Activated CD4-positive, alpha-beta T cell treated with anti-CD3 and anti-CD28 coated beads, Interleukin-2, Interleukin-6, amounts not matched to agents 100 ng/mL and 50 ng/mL, durations not matched to agents 16 hours and 8 hours (primary cell): ENCODE results near the gene OSBP2.

ENCODE experiments used
- DNase-seq: peaks from one replicate; pipeline ENCODE4 v3.0.0-alpha.2; 2020

Gene OSBP2

DNA sequence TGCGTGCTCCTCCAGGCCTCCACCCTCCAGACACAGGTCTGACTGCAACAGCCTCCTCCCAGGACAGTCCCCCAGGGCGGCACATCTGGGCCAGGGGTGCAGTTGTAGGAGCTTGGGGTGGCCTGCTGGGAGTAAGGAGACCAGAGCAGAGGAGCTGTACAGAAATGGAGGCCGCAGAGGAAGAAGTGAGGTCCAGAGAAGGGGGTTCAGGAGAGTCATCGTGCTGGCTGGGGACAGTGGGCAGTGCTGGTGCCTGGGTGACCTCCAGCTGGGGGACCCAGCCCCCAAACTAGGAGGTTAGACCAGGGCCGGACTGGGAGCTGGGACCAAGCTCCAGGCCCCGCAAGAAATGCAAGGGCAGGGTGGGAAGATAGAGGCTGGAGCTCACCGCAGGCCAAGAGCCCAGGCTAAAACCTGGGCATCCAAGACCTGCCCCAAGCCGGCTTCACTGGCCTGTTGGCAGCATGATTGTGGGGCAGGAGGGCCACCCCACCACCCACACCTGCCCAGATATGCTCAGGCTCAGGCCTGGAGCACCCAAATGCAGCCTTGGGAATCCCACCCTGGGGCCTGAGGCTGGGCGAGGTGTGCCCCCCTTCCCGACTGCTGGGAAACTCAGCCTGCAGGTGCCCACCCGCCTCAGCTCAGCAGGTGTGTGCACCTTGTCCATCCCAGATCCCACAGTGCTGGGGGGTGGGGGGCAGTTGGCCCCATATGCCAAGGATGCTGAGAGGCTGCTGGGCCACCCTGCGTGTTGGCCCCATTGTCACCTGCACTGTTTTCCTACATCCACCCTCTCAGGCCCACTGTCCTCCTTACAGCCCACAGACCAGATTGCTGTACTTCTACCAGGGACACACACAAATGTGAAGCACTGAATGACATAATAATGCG, 177.0 kb downstream of the OSBP2 start:
- no peak for DNase-seq

DNA sequence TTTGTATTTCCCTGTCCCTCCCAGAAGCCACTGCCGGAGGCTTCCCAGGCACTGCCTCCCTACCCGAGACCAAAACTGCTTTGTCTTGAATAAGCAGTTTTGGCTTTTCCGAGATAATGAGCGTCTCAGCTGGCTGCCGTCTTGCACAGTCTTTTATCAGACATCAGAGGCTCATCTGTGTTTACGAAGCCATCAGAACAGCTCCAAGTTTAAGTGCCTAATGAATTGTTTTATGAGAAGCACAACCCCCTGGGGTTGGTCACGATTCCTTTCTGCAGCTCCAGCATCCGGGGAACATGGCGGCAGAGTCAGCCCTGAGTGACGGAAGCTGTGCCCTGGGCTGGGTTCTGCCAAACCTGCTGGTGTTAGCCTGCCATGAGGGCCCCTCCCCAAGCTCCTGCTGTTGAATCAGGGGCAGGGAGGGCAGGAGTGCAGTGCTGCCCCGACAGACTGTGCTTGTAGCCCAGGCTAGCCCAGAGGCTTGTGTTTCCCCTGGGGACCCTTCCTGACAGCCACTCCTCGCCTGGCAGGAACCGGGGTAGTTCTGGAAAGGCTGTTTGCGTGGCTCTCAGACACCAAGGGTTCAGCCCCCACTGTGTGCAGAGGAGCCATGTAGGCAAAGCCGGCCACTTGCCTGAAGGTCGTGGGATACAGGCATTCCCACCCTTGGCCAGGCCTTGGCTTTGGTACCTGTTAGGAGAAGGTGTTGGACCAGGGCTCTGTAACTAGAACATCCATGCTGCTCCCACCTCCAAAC, 177.8 kb downstream of the OSBP2 start:
- DNase-seq: no peak

DNA sequence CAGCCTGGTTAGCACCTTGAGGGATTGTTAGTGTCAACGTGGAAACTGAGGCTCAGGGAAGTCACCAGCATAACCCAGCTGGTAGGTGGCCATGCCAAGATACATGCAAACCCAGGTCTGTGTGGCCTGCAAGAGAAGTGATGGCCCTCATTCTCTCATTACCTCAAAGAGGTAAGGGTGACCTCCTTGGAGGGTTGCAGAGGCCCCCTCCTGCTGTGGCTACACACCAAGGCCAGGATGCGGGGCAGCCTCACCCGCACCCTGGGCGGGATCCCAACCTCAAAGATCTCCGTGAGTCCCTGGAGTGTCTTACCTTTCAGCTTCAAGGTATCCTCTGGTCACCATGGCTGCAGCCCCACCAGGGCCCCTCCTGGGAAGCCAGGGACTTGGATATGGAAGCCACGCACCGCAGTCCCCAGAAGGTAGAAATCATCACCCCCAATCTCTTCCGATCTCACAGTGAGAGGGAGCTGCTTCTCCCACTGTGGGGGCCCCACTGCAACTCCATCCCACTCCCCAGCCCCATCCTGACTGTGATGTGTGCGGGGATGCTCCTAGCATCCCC, 178.5 kb downstream of the OSBP2 start:
- DNase-seq: no peak

DNA sequence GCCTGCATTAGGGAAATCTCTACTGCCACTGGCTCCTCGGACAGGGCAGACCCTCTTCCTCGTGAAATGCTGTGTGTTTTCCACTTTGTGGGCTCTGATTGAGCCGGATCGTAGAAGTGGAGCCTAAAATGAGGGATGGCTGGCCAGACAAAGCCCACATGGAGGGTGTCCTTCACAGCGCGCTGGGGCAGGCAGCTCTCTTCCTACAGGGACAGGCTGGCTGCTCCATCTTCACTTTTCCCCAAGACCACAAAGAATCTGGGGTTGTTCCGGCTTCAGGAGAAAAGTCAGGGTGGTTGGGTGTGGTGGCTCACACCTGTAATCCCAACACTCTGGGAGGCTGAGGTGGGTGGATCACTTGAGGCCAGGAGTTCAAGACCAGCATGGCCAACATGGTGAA, 179.0 kb downstream of the OSBP2 start:
- no peak for DNase-seq

DNA sequence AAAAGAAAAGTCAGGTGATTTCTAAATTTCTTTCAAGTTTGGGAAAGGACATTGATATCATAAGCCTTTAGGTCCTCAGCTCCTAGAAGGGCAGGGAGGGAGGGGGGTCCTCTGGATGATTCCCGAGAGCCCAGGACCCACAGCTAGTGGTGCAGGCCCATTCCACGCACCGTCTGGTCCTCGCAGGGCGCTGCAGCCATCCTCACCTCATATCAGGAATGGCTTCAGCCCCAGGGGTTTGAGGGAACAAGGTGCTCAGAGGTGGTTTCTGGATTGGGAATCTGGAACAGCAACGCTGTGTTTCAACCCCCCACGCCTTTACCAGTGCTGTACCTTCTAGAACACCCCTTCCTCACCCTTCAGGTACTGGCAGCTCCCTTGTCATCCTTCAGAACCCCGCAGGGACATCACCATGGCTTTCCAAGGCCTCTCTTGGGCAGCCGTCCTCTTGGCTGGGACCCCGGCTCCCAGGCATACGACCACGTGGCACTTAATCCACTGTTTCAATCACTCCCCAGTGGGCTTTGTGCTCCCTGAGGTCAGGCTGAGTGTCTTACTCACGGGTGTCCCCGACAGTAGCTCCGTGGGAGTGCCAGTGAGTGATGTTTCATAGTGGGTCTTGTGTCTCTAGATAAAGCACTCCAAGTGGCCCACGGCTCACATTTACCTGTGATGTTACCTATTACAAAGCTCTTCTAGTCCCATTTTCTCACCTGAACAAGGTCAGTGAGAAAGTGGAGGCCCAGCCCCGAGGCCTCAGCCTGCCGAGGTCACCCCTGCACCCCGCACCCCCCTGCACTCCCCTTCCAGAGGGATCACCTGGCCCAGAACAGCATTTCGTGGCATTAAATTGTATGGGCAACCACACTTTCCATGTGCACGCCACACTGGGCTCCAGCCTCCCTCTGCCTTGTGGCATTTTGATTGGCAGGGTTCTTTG, 180.0 kb downstream of the OSBP2 start:
- DNase-seq: no peak

DNA sequence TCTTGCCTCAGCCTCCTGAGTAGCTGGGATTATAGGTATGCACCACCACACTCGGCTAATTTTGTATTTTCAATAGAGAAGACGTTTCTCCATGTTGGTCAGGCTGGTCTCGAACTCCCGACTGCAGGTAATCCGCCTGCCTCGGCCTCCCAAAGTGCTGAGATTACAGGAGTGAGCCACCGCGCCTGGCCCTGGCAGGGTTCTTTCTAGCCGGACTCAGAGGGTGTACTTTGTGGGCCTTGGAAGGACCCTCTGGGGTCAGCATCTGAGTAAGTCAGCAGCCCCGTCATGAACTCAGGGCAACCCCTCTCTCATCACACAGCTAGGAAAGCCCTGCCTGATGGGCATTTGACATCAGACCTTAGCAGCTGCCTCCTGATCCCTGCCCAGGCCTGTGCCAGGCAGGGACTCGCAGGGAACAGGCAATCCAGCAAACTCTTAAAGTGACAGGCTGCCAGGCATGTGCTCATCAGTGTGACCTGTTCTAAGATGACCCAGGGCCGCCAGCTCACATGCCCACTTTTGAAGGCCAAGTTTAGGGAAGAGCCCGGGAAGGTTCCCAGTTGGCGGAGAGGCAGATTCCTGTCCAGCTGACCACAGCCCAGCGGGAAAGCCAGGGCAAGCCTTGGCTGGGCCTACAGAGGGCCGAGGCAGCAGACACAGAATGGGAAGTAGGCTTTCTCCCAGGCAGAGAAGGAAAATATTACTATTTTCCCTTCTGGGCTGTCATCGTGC, 181.0 kb downstream of the OSBP2 start:
- DNase-seq: no peak

DNA sequence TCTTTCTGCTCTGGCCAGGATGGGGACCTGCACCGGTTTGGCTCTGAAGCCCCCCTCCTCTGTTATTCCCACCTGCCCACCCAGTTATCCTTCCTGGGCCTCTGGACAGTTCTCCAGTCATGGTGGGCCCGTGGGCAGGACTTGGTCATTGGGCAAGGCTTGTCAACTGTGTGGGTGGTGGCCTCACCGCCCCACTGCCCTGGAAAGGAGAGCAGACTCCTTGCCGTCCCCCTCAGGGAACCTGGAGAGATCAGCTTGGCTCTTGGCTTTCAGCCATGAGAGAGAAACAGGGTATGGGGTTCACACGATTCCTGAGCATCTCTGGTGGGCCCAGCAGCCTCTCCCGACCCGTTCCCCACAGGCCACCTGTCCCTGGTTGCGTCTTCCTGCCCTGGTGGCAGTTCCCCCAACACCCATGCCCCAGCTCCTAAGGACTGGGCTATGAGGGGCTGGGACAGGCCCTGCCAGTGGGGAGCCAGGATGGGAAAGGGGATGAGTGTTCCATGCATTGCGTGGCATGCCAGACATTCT, 181.6 kb downstream of the OSBP2 start:
- DNase-seq: no peak

DNA sequence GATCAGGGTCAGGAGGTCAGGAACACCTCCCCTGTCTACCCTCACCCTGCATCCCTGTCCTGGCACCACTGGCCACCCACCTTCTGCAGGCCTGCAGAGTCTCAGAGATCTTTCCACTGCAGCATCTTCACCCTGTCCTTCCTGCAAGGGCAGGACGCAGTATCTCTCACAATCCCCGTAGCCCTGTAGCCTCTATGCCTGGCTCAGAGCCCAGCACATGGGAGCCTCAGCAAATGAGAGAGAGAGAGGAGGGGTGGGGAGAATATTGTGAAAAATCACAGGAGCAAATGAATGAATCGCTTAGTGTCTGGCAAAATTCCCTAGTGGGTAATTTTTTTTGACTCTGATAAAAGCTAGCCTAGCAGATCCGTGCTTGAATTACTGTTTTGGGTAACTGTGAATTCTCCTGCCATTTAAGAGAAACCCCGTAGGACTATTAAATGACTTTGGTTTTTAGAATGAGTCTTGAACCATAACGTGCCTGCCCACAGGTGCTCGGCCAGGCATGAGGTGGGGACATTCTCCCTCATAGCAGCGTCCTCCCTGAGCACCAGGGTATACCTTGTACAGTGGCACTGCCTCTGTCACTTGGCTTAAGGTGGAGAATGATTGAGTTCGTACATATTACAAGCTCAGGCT, 182.4 kb downstream of the OSBP2 start:
- no peak for DNase-seq

DNA sequence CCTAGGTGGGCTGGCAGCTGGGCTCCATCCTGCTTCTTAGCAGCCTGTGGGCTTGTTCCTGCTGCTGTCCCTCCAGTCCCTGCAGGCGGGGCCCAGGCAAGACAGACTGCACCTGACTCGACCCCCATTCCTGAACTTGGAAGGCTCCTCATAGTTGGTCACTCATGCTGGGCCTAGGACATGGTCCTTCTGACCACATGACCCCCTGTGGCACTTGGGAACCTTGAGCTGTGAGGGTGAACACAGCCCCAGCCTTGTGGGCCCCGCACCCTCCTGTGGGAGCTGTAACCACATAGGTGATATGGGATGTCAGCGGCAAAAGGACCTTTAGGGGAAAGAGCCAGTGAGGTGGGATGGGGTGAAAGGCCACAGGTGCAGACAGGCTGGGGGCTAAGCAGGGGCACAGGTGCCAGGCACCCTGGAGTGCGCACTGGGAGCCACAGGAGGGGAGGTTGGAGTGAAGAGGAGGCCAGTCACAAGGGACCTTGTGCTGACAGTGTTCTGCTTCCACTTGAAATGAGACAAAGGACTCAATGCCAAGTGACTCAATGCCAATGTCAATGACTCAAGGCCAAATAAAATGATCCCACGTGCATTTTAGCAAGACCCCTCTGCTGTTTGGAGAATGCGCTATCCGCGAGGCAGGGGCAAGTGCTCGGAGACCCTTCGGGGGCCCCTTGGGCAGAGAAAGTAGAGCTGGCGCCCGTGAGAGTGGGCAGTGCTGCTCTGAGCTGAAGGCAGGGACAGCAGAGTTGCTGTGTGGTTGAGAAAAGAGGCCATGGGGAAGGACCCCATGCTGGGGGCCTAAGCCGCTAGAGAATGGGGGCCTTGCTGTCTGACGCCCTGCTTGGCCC, 183.2 kb downstream of the OSBP2 start:
- no peak for DNase-seq

DNA sequence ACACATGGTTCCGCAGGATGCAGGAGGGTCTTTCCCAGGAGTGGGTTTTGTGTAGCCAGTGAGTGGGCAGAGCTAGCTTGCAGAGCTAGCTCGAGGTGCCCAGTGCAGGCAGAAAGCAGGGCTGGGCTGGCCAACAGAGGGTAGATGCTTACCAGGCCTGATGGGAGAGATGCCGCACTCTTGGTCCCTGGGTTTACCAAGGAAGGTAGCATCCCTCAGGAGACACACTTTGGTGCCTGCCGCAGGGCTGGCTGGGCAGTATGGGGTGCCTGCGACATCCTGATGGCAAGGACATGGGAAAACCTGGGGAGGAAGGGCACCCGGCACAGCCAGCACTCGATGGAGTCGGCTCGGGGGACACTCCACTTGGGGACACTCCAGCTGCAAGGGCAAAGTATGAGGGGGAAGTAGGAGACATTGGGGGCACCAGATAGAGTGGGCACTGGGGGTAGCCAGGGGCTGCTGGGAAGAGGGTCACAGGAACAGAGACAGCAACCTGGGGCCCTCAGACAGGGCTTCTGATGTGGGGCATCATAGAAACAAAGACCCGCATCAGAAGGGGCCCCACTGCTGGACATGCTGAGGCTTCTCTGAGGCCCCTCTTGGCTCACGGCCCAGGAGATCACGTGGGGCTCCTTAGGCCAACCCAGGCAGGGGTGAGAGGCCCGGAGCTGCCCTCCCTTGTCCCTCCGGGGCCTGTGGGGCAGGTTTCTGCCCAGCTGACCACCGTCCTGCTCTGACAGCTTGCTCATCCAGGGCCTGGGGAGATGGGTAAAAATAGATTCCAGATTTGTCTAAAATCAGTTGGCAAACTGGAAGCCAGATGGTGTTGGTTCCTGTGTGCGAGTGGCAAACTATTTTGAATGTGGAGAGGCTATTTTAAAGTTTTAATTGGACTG, 184.1 kb downstream of the OSBP2 start:
- no peak for DNase-seq

DNA sequence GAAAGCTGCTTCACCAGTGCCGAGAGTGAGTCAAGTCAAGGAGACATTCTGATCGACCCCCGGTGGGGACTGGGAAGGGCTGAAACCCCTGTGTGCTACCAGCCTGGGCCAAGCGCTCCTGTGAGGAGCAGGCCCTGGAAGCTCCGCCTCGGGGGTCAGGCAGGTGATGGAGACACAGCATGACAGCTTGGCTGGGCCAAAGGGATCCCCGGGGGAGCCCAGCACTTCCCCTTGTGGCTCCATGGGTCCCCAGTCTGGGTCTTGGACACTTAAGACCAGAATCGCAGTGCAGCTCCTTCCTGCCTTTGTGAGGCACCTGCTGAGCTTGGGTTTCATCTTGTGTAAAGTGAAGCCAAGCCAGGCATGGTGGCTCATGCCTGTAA, 184.7 kb downstream of the OSBP2 start:
- no peak for DNase-seq

DNA sequence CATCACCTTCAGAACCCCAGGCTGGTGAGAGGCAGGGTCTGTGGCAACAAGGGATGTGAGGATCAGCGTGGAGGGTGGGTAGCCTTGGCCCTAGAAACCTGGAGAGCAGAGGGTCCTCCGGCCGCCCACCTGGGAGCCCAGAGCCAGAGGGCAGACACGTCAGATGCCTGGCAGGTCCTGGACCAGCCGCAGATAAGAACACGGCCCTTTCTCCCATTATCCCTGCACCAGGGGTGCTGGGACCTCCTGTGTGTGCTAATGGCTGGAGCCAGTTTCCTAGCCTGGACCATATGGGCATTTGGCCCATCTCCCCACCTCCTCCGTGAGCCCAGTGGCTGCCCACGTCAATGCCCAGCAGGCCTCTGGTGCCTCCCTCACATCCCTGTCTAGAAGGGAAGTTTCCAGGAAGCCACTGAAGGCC, 185.5 kb downstream of the OSBP2 start:
- DNase-seq: no peak

DNA sequence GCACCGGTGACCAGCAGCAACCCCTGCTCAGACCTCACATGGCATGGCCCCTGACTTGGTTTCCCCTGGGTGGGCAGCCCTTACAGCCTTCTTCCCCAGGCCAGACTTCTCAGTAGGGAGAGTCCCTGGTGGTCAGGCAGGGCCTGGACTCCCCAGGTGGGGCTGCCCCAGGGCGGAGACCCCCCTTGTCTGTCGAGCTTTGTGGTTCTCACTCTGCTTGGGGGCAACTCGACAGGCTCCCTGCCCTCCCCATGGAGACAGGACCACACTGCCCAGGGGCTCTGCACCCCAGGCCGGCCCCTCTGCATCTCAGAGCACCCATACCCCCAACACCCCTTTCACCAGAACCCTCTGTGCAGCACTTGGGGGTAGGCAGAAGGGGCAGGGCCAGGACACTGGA, 186.2 kb downstream of the OSBP2 start:
- DNase-seq: no peak

DNA sequence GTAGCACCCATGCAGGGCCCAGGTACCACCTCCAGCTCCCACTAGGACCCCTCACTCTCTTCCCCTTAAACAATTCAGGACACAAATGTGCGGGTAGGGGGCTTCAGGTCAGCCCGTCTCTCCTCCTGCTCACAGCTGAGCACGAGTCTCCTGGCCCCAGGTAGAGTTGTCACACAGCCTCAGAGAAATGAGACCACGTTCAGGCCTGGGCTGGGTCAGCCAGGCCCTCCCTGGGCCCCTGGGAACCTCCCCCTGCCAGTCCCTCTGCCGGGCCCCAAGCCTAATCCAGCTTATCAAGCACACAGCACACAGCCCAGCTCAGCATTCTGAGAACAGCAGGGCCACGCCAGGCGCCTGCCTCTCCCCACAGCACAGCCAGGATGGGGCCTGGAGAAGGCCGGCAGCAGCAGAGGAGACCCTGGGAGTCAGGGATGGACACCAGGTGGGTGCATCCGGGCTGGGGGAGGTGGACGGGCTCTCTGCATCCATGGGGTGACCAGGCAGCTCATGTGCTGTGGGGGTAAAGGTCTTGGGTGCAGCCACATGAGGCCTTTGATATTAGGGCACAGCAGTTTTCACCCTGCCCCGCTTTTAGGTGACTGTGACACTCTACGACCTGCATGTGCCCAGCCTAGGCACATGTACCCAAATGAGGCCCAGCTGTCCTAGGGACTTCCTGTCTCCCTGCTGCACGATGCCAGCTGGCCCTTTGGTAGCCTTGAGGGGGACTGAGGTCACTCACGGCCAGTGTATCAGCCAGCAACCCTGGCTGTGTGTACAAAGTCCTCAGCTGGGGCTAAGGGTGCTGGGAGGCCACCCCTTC, 186.9 kb downstream of the OSBP2 start:
- DNase-seq: no peak

DNA sequence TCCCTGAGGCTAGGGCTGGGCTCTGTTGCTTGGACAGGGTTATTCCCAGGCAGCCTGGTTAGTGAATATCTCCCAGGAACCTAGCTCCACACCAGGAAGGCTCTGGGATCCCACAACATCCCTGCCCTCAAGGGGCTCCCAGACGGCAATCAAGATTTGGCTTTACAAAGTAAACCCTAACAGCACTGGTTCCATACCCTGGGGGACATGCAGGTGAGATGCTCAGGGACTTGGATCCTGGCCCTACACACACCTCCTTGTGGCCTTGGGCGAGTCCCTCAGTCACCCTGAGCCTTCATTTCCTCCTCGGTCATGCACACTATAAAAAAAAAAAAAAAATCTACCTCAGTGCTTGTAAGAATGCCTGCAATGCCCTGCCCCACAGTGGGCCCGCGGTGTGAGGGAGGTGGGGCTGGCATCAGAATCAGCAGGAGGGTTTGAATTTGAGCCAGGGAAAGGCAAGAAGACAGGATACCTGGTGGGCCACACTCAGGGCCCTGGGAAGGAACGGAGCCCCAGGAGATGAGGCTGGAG, 187.6 kb downstream of the OSBP2 start:
- DNase-seq: no peak

DNA sequence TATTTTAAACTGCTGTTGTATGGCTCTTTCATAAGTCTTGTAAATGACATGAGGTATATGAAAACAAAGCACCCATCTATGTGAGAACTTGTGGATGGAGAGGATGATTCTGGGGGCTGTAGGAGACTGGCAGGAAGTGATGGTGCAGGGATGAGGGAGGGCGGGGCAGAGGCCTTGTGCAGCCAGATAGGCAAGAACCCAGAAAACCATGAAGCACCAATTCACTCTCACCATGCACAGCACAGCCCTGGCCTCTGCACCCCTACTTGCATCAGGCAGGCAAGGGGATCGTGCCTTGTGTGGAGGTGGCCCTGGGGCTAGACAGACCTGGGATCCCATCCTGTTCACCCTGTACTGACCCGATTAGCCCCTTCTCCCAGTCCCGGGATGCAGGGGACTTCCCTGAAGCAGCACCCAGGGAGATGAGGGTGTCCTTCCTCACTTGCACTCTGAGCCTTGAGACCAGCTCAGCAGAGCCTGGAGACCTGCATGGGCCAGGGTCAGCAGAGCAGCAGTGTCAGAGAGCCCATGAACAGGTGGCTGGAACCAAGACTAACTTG, 188.4 kb downstream of the OSBP2 start:
- DNase-seq: no peak

DNA sequence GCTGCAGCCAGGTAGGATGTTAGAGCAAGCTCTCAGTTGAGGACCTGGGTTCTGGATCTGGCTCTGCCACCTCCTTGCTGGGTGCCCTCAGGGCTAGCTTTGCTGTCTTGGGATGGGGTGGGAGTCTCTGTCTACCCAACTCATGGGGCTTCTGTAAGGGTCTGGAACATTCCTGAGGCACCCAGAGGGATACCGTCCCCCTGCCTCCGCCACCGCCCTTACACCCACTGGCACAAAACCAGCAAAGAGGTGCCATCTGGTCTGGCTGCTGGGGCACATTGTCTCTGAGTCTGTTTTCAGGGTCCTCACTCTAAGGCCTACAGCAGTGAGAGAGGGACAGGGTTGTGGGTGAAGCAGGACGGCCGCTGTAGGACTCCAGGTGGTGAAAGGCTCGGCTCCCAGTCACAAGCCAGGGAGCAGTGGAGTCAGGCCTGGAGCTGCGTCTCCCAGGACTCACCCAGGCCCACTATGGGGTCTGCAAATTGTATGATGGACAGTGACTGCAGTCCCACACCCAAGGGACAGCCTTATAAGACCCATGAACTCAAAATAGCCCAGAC, 189.0 kb downstream of the OSBP2 start:
- no peak for DNase-seq
